Activated gamma-delta T cell (primary cell): ENCODE data around the gene MAPK8.
"Not testable (repeated sequence)": the region's sequence is repeated elsewhere in the genome, so short reads cannot be mapped to it uniquely, and the experiment has no call there.

Source experiments
- DNase-seq: peaks from one replicate; lab custom pipeline; 2025; lab: John Stamatoyannopoulos, UW
- total RNA-seq, 2 donors: gene quantifications; one replicate each; lab custom pipeline; 2026; lab: John Stamatoyannopoulos, UW

Gene MAPK8
- total RNA-seq, result 63.9 to 79.0 reads per million in 2 donors

GRCh38 chr10:48306265-48306869 lies at the start of gene MAPK8:
Gene MAPK8, plus strand, starts transcription at chr10:48306677. Its CDS starts 94,984 bp downstream, at chr10:48401661.
- DNase-seq, result peak; percentile 89

- no peak for DNase-seq
Measured at GRCh38 chr10:48257407-48257961, 49.0 kb upstream of the MAPK8 start.

- no peak for DNase-seq
Measured at GRCh38 chr10:48258105-48258504, 48.4 kb upstream of the MAPK8 start.

- DNase-seq, result no peak
Measured at GRCh38 chr10:48266528-48266927, 39.9 kb upstream of the MAPK8 start.

GRCh38 chr10:48271047-48271730 lies 35.3 kb upstream of the MAPK8 start:
- DNase-seq, result no peak

- no peak for DNase-seq
Measured at GRCh38 chr10:48272682-48273081, 33.8 kb upstream of the MAPK8 start.

GRCh38 chr10:48273741-48274140 lies 32.7 kb upstream of the MAPK8 start:
- DNase-seq, result no peak

GRCh38 chr10:48274636-48275035 lies 31.8 kb upstream of the MAPK8 start, which contains the start of gene FRMPD2:
Gene FRMPD2, minus strand, starts transcription at chr10:48274696. Its CDS starts 129 bp downstream, at chr10:48274567.
- DNase-seq, result no peak

- no peak for DNase-seq
Measured at GRCh38 chr10:48277093-48277492, 29.4 kb upstream of the MAPK8 start.

- DNase-seq, result no peak
Measured at GRCh38 chr10:48279081-48279751, 27.3 kb upstream of the MAPK8 start.

- not testable (repeated sequence) for DNase-seq
Measured at GRCh38 chr10:48281697-48282096, 24.8 kb upstream of the MAPK8 start.

- no peak for DNase-seq
Measured at GRCh38 chr10:48282829-48283228, 23.6 kb upstream of the MAPK8 start.

GRCh38 chr10:48284002-48284546 lies 22.4 kb upstream of the MAPK8 start:
- no peak for DNase-seq

- DNase-seq, result no peak
Measured at GRCh38 chr10:48284811-48285210, 21.7 kb upstream of the MAPK8 start.

GRCh38 chr10:48285710-48286109 lies 20.8 kb upstream of the MAPK8 start:
- DNase-seq, result no peak

- no peak for DNase-seq
Measured at GRCh38 chr10:48286356-48286755, 20.1 kb upstream of the MAPK8 start.

- DNase-seq, result no peak
Measured at GRCh38 chr10:48287417-48288391, 18.8 kb upstream of the MAPK8 start.

- no peak for DNase-seq
Measured at GRCh38 chr10:48288661-48289060, 17.8 kb upstream of the MAPK8 start.

GRCh38 chr10:48289501-48290238 lies 16.8 kb upstream of the MAPK8 start:
- no peak for DNase-seq

GRCh38 chr10:48290286-48290685 lies 16.2 kb upstream of the MAPK8 start:
- DNase-seq, result no peak
